GM19239 (cell line): ENCODE data around the gene AIDA.
"Not testable (repeated sequence)": the region's sequence is repeated elsewhere in the genome, so short reads cannot be mapped to it uniquely, and the experiment has no call there.

Experiments used
- DNase-seq: peaks from one replicate; pipeline ENCODE4 v3.0.0; 2011; ENCODE audit warnings: low spot score; ENCODE audit not compliant: insufficient read length
- FAIRE-seq: peaks from 2 replicates; lab custom pipeline; 2011; peaks lifted over from hg19 to GRCh38; lab: Jason Lieb, UNC

The AIDA gene

DNA sequence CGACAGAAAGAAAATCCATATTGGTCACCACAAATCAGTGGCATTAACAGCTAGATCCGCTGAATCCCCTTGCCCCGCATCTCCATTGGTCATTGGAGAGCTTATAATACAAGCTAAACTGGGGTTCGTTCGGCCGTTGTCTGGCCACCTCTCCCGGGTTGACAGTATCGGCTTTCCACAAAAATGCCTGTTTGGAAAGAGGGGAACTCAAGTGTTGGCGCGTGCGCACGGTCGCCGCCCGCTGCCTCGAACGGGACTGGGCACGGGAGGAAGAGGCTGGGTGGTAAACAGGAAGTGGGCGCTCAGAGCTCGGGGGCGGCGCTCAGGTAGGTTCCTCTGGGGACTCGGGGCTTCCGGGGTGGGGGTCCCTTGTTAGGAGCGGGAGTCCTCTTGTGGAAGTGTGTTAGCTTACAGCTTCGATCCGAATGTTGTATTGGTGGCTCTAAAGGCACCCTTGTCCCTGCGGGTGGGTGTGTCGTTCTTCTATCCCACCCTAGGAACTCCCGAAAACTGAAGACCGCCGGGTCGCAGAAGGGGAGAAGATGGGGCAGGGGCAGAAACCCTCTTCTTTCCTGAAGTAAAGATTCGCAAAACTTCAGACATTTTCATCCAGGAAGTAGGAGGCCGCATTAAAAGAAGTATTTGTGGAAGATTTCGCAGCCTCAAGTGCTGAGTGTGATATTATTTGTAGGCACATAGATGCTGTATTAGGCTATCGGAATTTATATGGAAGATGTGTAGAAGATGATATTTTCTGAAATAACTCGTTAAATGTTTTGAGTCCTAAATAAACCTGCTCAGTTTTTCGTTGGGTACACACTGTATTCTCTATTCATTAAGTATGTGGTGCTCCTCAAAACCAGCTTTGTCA is 1.0 kb upstream of the AIDA start:
- DNase-seq (peak; percentile 52), FAIRE-seq (peak; percentile 94)

DNA sequence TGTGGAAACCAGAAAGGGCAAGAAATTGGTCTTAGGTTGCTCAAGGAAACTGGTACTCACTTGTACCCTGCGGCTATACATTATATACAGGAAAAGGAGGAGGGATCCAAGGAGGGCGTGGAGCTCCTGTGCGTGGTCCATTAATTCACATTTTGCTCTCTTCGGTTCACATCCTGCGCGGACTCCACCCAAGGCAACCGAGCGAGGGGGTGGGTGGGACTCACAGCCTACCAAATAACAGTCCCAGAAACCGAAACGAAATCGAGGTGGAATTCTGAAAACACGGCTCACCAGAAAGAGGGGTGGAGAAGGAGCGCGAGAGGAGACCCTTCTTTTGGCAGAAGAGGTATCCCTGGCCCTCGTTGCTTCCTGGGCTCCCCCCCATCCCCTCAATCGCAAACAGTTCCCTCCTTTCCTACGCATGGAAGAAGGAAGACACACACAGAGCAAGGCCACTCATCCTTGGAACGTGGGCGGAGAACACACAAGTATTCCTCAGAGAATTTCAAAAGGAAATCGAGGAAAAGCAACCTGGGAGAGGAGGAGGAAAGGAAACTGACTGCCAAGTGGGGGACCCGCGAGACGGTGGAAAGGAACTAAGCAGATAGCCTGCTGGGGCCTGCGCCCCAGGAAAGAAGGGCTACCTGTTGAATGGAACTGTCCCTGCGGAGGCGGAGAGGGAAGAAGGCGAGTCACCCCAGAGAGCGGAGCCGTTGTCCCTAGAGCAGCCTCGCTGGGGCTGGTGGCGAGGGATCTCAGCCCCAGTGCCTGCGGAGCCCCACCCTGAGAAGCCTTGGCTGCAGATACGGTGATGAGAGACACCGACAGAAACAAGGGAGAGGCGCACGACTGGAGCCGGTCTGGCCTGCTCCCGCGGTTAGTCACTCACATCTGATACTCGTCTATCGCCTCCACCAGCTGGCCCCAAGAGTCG is 705 bp downstream of the AIDA start:
- DNase-seq = no peak
- FAIRE-seq = peak; percentile 96

DNA sequence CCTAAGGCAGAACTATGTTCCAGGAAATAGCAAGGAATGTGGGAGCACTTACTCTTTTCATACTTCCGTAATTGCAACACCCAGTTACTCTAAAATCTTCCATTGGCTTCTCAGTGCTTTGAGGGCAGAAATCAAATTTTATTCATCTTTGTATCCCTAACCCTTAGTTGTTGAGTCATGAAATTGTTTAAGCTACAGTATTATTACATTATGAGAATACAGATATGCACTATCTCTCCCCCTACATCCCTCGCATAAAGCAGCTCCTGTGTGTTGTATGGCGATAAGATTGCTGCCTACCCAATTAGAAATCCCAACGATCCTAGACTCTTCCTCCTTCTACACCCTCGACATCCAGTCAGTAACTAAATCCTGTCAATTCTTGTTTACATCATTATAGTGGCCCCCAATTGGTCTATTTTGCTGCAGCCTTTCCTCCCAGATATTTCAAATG is 2.6 kb downstream of the AIDA start:
- DNase-seq = no peak
- no peak for FAIRE-seq

DNA sequence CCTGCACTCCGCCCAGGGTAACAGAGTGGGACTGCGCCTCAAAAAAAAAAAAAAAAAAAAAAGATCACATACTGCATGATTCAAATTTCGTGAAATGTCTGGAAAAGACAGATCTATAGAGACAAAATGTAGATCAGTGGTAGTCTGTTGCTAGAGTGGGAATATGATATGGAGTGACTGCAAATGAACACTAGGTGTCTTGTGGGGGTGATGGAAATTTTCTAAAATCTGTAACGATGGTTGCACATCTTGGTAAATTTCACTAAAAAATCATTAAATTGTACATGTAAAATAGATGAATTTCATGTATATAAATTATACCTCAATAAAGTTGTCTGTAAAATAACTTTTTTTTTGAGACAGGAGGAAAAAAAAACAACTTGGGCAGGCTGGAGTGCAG is 5.5 kb downstream of the AIDA start:
- no peak for FAIRE-seq
- DNase-seq = no peak

DNA sequence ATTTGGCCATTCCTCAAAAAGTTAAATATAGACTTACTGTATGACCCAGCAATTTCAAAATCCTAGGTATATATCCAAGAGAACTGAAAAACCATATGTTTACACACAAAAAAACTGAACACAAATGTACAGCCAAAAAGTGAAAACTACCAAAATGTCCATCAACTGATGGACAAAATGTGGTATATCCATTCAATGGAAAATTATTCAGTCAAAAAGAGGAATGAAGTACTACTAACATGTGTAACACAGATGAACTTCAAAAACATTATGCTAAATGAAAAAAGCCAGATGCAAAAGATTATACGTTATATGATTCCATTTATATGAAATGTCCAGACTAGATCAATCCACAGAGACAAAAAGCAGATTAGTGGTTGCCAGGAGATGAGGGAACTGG is 8.0 kb downstream of the AIDA start:
- no peak for FAIRE-seq
- DNase-seq = no peak

DNA sequence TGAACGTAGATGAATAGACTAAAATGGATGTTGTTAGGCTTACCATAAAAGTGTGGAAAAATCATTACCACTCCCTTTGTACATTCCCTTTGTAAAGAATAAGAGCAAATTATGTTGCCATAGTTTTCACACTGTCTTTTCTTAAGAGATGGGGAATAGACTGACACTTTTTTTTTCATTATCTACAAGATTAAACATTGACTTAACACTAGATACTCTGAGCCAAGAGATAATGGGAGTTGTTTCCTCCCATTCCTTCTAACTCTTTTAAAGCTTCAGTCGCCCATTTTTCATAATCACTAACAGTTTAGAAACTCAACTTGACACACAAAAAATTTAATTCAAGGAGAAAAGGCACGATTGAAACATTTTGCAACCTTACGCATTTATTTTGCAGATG is 10.1 kb downstream of the AIDA start:
- DNase-seq = no peak
- FAIRE-seq = no peak

DNA sequence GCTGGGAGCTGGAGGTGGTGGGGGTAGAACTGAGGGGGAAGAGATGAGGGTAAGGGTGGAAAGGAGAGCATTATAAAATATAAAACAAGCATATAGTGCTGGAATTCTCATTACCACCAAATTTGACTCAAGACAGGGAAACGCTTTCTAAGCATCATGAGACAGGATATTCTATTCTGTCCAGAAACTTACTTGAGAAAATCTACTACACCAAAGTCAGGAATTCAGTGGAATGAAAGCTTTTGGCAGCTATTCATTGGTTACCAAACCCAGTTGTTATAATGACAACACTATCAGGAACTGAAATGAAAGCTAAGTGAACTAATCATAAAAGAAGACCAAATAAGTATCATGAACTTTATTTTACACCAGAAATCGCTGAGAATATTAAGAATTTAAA is 14.5 kb downstream of the AIDA start:
- DNase-seq = no peak
- FAIRE-seq = no peak

DNA sequence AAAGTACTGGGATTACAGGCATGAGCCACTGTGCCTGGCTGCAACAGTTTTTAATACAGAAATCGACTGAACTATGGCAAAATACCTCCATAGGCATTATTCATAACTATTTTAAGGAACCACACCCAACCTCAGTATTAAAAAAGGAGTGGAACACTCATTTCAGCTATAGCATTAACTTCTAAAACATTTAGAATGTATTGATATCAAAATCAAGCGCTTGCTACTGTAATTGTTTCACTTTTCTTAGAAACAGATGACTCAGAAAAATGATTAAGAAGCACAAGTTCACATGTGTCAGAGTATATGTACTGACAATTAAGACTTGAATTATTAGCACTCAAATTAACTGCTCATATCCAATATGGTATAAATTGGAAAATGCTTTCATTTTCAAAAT is 15.1 kb downstream of the AIDA start:
- FAIRE-seq (no peak), DNase-seq (no peak)

DNA sequence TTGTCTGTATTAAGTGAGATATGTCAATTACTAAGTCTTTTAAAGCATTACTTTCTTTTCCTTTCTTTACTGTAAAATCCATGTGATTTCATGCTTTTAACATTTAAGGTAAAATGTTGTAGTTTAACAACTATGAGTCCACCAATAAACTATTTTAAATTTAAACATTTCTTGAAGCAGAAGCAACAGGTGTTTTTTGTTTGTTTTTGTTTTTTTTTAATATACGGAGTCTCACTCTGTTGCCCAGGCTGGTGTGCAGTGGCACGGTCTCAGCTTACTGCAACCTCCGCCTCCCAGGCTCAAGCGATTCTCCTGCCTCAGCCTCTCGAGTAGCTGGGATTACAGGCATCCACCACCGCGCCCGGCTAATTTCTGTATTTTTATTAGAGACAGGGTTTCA is 15.6 kb downstream of the AIDA start:
- FAIRE-seq = no peak
- DNase-seq = no peak

DNA sequence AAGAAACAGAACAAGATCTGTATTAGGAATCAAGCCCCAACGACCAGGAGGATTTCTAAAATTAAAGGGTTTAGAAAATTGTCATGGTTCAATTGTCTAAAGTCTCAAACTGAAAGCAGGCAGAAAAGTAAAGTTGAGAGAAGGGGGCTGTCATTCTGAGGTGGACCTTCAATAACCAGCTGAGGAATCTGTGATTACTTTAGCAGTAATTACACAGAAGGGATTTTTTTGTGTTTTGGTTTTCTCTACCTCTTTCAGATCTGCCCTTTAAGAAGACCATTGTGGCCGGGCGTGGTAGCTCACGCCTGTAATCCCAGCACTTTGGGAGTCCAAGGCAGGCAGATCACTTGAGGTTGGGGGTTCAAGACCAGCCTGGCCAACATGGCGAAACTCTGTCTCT is 17.4 kb downstream of the AIDA start:
- no peak for FAIRE-seq
- no peak for DNase-seq

DNA sequence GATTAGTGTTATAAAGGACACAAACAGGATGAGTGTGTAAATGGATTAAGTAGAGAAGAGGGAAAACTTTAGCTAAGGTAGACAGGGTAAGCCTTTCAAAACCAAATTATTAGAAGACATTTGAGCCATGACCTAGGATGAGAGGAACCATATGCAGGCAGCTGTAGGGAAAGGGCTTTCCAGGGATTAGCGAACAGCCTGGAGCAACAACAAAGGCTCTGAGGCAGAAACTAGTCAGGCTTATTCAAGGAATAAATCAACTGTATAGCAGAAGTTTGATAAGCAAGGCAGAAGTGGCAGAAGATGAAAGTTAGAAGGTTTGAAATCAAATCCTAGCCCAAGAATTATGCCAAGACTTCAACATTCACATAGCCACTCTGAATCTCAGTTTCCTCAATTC is 21.3 kb downstream of the AIDA start:
- FAIRE-seq (no peak), DNase-seq (no peak)

DNA sequence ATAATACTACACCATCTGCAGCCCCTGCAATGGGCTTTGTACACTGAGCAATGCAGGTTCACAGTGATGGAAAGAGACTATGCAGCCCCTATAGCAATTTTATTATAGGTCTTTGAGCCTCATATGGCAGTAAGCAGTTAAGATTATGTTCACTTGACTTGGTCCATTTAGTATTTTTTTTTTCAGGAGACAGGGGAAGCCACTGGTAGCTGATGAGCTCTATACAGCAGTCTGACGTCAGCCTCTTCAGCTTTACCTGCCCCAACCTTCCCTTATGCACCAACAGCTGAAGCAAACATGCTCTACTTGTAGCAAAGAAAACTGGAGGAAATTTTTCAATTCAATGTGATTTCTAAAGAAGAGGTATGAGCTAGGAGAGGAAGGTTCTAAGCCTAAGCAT is 32.2 kb downstream of the AIDA start:
- FAIRE-seq (no peak), DNase-seq (no peak)

DNA sequence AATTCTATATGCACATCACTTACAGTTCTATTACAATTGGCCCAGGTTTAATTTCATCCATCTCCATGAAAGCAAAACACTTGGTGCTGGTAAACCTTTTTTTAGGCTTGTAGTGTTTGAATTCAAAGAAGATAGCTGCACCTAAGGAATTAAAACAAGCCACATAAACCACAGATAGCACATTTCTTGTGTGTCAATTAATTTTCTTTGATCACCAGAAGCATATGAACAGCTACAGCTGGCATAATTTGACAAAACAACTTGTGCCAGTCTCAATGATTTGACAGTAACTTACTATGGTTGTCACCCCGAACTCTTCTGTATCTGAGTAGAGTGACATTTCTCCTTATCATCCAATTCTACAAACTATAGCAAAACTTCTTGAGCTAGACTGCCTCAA is 42.2 kb downstream of the AIDA start:
- FAIRE-seq = no peak

DNA sequence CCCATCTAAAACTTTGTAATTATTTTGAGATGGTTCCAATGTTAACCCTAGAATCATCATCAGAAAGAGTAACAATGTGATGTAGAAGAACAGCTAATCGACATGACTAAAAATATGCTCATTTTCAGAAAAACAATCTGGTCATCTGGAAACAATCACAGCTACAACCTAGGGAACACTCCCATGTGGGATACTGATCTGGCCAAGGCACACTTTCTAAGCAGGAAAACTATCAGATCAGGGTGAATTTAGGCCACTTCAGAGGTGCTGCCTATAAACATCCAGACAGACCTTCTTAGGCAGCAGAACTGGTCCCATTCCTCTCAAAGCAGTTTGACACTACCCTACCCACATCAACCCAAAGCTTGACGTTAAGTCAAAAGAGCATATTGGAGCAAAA is 43.2 kb downstream of the AIDA start:
- not testable (repeated sequence) for FAIRE-seq, DNase-seq

More for the DNA sequence above, 42.2 kb downstream of the AIDA start:
- no peak for DNase-seq

DNA sequence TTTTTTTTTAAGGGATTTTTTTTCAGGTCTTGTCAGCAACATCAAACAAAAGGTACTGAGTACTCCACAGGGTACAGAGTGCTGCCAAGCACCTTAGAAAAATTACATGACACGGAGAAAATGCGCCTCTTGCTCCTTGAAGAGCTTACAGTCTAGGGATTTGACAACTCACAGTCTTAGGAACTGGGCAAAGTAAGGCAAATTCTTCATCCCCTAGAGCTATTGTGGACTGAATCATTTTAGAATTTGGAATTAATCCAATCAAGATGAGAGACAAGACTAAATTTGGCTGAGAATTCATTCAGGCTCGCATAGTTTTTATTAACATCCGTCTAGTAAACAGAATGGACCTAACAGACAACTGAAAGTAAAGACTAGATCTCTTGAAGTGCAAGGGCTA is 44.1 kb downstream of the AIDA start:
- FAIRE-seq = not testable (repeated sequence)

DNA sequence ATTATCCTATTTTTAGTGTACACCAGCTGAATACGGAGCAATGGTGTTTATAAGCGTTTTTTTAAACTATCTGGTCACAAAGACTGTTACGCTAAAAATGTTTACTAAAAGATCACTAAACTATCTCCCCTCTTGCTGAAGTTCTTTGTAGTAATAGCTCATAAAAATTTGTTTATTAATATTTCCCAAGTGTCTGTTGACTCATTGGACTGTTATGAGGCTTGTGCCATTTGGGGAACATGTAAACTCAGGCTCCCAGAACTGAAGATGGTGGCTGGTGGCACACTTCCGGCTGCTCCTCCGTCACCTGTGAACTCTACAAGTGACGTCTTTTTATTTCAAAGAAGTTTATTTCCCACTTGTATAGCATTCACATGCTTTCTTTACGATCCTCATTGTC is 46.3 kb downstream of the AIDA start:
- DNase-seq = no peak
- no peak for FAIRE-seq

More for the DNA sequence above, 44.1 kb downstream of the AIDA start:
- not testable (repeated sequence) for DNase-seq

DNA sequence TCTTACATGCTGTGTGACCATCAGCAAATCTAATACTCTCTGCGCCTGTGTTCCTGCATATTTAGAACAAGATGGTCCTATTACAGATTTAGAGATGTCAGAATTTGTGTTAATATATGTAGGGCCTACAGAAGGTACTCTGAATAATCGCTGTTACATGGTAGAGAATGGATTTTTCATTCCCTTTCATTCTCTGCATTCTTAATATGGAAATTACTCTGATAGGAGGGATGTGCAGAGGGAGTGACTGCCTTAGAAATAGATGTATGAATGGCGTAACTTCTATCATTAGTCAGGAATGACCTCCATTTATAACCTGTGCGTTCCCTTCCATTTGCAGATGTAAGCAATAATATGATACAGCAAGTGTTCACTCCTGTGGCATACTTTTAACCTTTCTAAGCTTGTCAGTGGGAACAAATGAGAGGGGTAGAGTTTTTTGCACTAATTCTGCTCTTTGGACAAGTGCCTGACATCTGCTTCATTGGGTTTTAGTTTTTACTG is 48.8 kb downstream of the AIDA start:
- DNase-seq = no peak
- no peak for FAIRE-seq

DNA sequence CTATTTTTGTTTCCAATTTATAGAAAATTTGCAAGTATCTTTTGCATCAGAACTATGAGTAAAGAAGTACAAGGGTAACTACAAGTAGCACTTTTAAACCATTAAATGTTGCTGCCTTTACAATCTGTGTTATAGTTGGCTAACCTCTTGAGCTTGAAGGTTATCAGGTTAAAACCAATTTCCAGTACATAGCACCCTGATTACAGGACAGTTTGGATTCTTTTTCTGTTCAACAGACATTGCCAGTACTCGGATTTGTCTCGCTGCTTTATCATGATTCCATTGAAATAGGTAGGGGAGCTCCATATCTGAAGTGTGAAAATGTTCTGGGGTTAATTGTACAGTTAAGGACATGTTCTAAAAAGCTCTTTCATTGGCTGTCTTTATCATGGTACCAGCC is 54.4 kb downstream of the AIDA start:
- no peak for DNase-seq
- FAIRE-seq = no peak

DNA sequence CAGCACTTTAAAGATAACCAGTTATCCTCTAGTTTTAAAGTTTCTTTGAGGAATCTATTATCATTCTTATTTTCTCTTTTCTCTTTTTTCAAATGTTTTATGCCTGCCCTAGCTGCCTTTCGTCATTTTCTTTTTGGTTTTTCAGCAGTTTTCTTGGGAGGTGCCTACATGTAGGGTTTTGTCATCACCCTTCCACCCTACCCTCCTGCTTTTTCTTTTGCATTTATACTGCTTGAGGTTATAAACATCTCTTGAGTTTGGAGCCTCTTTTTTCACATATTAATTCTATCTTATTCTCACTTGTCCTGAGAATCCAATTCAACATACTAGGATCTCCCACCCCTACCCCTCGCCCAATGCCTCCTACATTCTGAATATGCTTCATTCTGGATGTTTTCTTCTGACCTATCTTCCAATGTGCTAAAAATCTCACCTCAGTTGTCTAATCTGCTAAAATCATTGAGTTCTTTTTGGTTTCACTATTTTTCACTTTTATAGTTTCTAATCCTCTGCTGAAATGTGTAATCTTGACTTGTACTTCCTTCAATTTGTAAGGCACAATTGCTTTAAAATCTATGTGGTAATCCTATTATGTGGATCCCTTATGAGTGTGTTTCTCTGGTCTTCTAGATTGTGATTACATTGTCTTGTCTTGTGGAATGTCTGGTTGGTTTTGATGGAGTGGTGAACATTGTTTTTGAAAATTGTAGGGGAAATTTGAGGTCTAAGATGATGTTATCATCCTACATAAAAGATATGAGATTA is 55.7 kb downstream of the AIDA start:
- no peak for FAIRE-seq

DNA sequence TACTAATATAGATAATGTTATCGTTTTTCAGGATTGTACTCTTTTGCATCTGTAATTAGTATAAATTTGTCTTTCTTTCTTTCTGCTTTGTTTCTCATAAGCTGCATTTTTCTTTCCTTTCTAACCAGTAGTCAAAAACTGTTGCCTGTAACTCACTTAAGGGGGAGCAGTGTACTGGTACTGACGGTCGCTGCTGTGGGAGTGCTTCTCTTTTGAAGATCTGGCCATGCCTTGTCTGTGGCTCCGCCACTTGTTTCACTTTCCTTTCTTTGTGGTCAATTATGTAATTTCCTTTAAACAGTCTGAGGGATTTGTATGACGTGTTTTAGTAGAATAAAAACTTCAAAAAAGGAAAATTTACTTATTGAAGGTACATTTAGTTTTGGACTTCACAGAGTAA is 57.4 kb downstream of the AIDA start:
- DNase-seq = peak; percentile 33
- FAIRE-seq = peak; percentile 98

More for the DNA sequence above, 55.7 kb downstream of the AIDA start:
- DNase-seq = no peak
